Fibroblast of lung (primary cell): Measurements from ENCODE around the gene KCNK5. TPM values are rescaled to one million over a fixed set of nuclear protein-coding genes. Genes with fewer than 3 reads are reported as not detected.

Experiments used
- DNase-seq, 2 donors: peaks; one replicate each; pipeline versions ENCODE4 v3.0.0 to v3.0.0-alpha.2; 2010; ENCODE audit warnings: low read depth in 2 of 2
- H2AFZ ChIP-seq: 2 replicates; pipeline ENCODE4 v1.5.1; 2012; ENCODE audit warnings: low read length, control low read depth, inconsistent platforms
- H3K27ac ChIP-seq: 2 replicates; pipeline ENCODE4 v1.5.1; 2011; ENCODE audit warnings: low read length, control low read depth; ENCODE audit not compliant: insufficient read depth
- H3K27me3 ChIP-seq: 2 replicates; pipeline ENCODE4 v1.5.1; 2011; ENCODE audit warnings: mild to moderate bottlenecking, low read length; ENCODE audit not compliant: control insufficient read depth, insufficient read depth
- H3K36me3 ChIP-seq: 2 replicates; pipeline ENCODE4 v1.5.1; 2011; ENCODE audit warnings: low read length; ENCODE audit not compliant: control insufficient read depth, insufficient read depth
- H3K4me1 ChIP-seq: 2 replicates; pipeline ENCODE4 v1.5.1; 2011; ENCODE audit warnings: low read length; ENCODE audit not compliant: control insufficient read depth, insufficient read depth; ENCODE audit errors: extremely low read depth
- H3K4me2 ChIP-seq: 2 replicates; pipeline ENCODE4 v1.5.1; 2011; ENCODE audit warnings: low read length, control low read depth; ENCODE audit not compliant: insufficient read depth; ENCODE audit errors: extremely low read depth
- H3K4me3 ChIP-seq, 4 experiments: fragments of 200-600 bp in 1 of 4; sonication (generic) in 1 of 4; replicated peaks in 1 of 4; 2 replicates each; pipeline ENCODE4 v1.5.1; 2011 to 2016; ENCODE audit warnings: low read length in 4 of 4, low read depth in 3 of 4, mild to moderate bottlenecking in 3 of 4, control low read depth in 2 of 4, inconsistent platforms in 1 of 4, mixed read lengths in 1 of 4; ENCODE audit not compliant: insufficient read depth in 1 of 4; ENCODE audit errors: control extremely low read depth in 1 of 4
- H3K79me2 ChIP-seq: 2 replicates; pipeline ENCODE4 v1.5.1; 2012; ENCODE audit warnings: mild to moderate bottlenecking, low read length, inconsistent platforms; ENCODE audit not compliant: control insufficient read depth, insufficient read depth
- H3K9ac ChIP-seq: 2 replicates; pipeline ENCODE4 v1.5.1; 2011; ENCODE audit warnings: mild to moderate bottlenecking, low read length, control low read depth; ENCODE audit not compliant: insufficient read depth
- H3K9me3 ChIP-seq: 2 replicates; pipeline ENCODE4 v1.5.1; 2012; ENCODE audit warnings: low read depth, low read length; ENCODE audit not compliant: control insufficient read depth, insufficient read depth
- H4K20me1 ChIP-seq: 2 replicates; pipeline ENCODE4 v1.5.1; 2011; ENCODE audit warnings: low read length; ENCODE audit not compliant: control insufficient read depth, insufficient read depth; ENCODE audit errors: extremely low read depth
- CTCF ChIP-seq, 2 donors: IDR thresholded peaks in 1 of 2; conservative IDR thresholded peaks in 1 of 2; 1 replicate in 1 of 2; 2 replicates in 1 of 2; pipeline ENCODE4 v1.5.1; 2011 to 2012; ENCODE audit warnings: low read length in 2 of 2, control low read depth in 1 of 2, inconsistent platforms in 1 of 2, low read depth in 1 of 2, mild to moderate bottlenecking in 1 of 2
- EZH2 ChIP-seq: IDR thresholded peaks from 2 replicates; pipeline ENCODE4 v1.5.1; 2012; ENCODE audit warnings: low read length, control low read depth, mild to moderate bottlenecking; ENCODE audit errors: missing control alignments
- polyA plus RNA-seq, 2 donors: library from polyadenylated mRNA; depleted of rRNA in 1 of 2; stranded (reverse) in 1 of 2; unstranded in 1 of 2; fragments of >200 nt; gene quantifications; 2 replicates each; pipeline ENCODE4 v1.2.1, GENCODE V29; 2011 to 2012; ENCODE audit warnings: missing spikeins in 1 of 2
- total RNA-seq: library from RNA; depleted of rRNA; stranded (reverse); fragments of >200 nt; gene quantifications from 2 replicates; pipeline ENCODE4 v1.2.1, GENCODE V29; 2014

KCNK5 gene
- total and polyA plus RNA-seq, 2 donors (not counting 1 experiment from before 2014, with no cell fraction given): under 0.01 to 0.02 TPM

- DNase-seq: no peak
- Histone ChIP-seq H3K9ac (no peak overlapping the region), H2AFZ (no peak overlapping the region), H3K27ac (no peak overlapping the region), H3K4me2 (no peak overlapping the region), H3K79me2 (no peaks in the 10 kb centered on the region), H3K4me1 (no peaks in the 10 kb centered on the region), H3K9me3 (no peaks in the 10 kb centered on the region), H4K20me1 (no peaks in the 10 kb centered on the region), H3K4me3 (no peak overlapping the region), H3K27me3 (no peaks in the 10 kb centered on the region), H3K36me3 (no peaks in the 10 kb centered on the region)
- TF ChIP-seq EZH2 (no peak), CTCF (conservative IDR thresholded peaks at IDR 0.05 in 1 of 2, IDR thresholded peaks at IDR 0.05 in 1 of 2; ENCODE audit: low read depth in 1 of 2, low read length in 2 of 2) (no peak)
These were observed 47.4 kb downstream of the KCNK5 start for GRCh38 chr6:39181826-39182225.

GRCh38 chr6:39181333-39181732 is 47.9 kb downstream of the KCNK5 start:
- Histone ChIP-seq H3K4me1 (no peaks in the 10 kb centered on the region), H3K9me3 (no peaks in the 10 kb centered on the region), H3K9ac (no peak overlapping the region), H3K27ac (no peak overlapping the region), H3K79me2 (no peaks in the 10 kb centered on the region), H3K27me3 (no peaks in the 10 kb centered on the region), H2AFZ (no peak overlapping the region), H3K36me3 (no peaks in the 10 kb centered on the region), H4K20me1 (no peaks in the 10 kb centered on the region), H3K4me3 (no peak overlapping the region), H3K4me2 (no peak overlapping the region)
- TF ChIP-seq CTCF (conservative IDR thresholded peaks at IDR 0.05 in 1 of 2, IDR thresholded peaks at IDR 0.05 in 1 of 2; ENCODE audit: low read depth in 1 of 2, low read length in 2 of 2) (no peak), EZH2 (no peak)
- no peak for DNase-seq

GRCh38 chr6:39178804-39179203 is 50.5 kb downstream of the KCNK5 start:
- no peaks in the 10 kb centered on the region for H4K20me1 ChIP-seq
- TF ChIP-seq CTCF (conservative IDR thresholded peaks at IDR 0.05 in 1 of 2, IDR thresholded peaks at IDR 0.05 in 1 of 2; ENCODE audit: low read depth in 1 of 2, low read length in 2 of 2) (no peak), EZH2 (no peak)

More at GRCh38 chr6:39178804-39179203, 50.5 kb downstream of the KCNK5 start:
- no peak overlapping the region for H2AFZ ChIP-seq
- no peak for DNase-seq
- no peaks in the 10 kb centered on the region for H3K79me2 ChIP-seq
- H3K4me1 ChIP-seq: no peaks in the 10 kb centered on the region
- no peak overlapping the region for H3K4me2 ChIP-seq
- H3K9me3 ChIP-seq: no peaks in the 10 kb centered on the region
- H3K36me3 ChIP-seq: no peaks in the 10 kb centered on the region
- H3K4me3 ChIP-seq: no peak overlapping the region
- no peaks in the 10 kb centered on the region for H3K27me3 ChIP-seq
- no peak overlapping the region for H3K9ac ChIP-seq
- no peak overlapping the region for H3K27ac ChIP-seq
